Small intestine (tissue), 7 donors: ENCODE data around the gene HS6ST3. TPM values are rescaled to one million over a fixed set of nuclear protein-coding genes. Genes with fewer than 3 reads are reported as not detected.

Experiments used
- DNase-seq, 2 donors: peaks; one replicate each; pipeline versions ENCODE4 v3.0.0 to v3.0.0-alpha.2; 2013
- FAIRE-seq: peaks from 2 replicates; lab custom pipeline; 2012; peaks lifted over from hg19 to GRCh38; lab: Jason Lieb, UNC
- H3K27ac ChIP-seq, 3 donors: one replicate each; pipeline ENCODE4 v1.5.1; 2013; ENCODE audit warnings: low read length in 2 of 3, mild to moderate bottlenecking in 2 of 3, control low read depth in 1 of 3, inconsistent platforms in 1 of 3, low read depth in 1 of 3, moderate library complexity in 1 of 3
- H3K27me3 ChIP-seq, 3 donors: one replicate each; pipeline ENCODE4 v1.6.1; 2013; ENCODE audit warnings: low read length in 3 of 3, inconsistent platforms in 1 of 3; ENCODE audit not compliant: control insufficient read depth in 3 of 3, insufficient read depth in 3 of 3
- H3K36me3 ChIP-seq, 3 donors: one replicate each; pipeline ENCODE4 v1.6.1; 2013; ENCODE audit warnings: low read length in 3 of 3, inconsistent platforms in 1 of 3, low read depth in 1 of 3, mild to moderate bottlenecking in 1 of 3, moderate library complexity in 1 of 3; ENCODE audit not compliant: control insufficient read depth in 3 of 3, insufficient read depth in 2 of 3
- H3K4me1 ChIP-seq, 3 donors: one replicate each; pipeline ENCODE4 v1.6.1; 2013; ENCODE audit warnings: low read length in 2 of 3, inconsistent platforms in 1 of 3, low read depth in 1 of 3, mild to moderate bottlenecking in 1 of 3, moderate library complexity in 1 of 3; ENCODE audit not compliant: control insufficient read depth in 3 of 3, insufficient read depth in 2 of 3
- H3K4me3 ChIP-seq, 3 donors: one replicate each; pipeline ENCODE4 v1.5.1; 2013; ENCODE audit warnings: low read length in 3 of 3, control low read depth in 1 of 3, inconsistent platforms in 1 of 3, low read depth in 1 of 3, mild to moderate bottlenecking in 1 of 3, moderate library complexity in 1 of 3
- H3K9me3 ChIP-seq, 2 donors: one replicate each; pipeline ENCODE4 v1.6.1; 2013; ENCODE audit warnings: low read depth in 1 of 2, low read length in 1 of 2; ENCODE audit not compliant: control insufficient read depth in 2 of 2, insufficient read depth in 1 of 2
- WGBS, 3 donors: extraction: QIAGEN DNeasy Blood & Tissue Kit; methylation state at CpG; one replicate each; pipeline ENCODE4 v1.1.7; 2013; 5-methylcytosine and 5-hydroxymethylcytosine counted together
- polyA plus RNA-seq, 4 donors: library from polyadenylated mRNA; stranded (reverse) in 3 of 4; unstranded in 1 of 4; fragments of 200-250 nt in 3 of 4; fragments of 120-200 nt in 1 of 4; gene quantifications; one replicate each; pipeline versions ENCODE4 v1.2.1 to v1.2.3, GENCODE V29; 2013
- donor health status: healthy with polysubstance abuse.
- donor health status: control.
- donor health status: control.
- donor health status: Bipolar disorder and iron deficiency.
- donor health status: healthy.

Gene HS6ST3
- polyA plus RNA-seq, 4 donors, result under 0.01 to 0.86 (median 0.54) TPM; not detected in 1

GRCh38 chr13:96783057-96783456 lies 693.1 kb downstream of the HS6ST3 start:
- no peak overlapping the region for H3K27ac ChIP-seq
- FAIRE-seq (no peak), DNase-seq (no peak)
- no peaks in the 10 kb centered on the region for H3K4me1 ChIP-seq
- no peak overlapping the region for H3K4me3 ChIP-seq
- WGBS, 3 donors, result 90% methylated on average over 2 of the region's 2 CpGs
- no peaks in the 10 kb centered on the region for H3K36me3 ChIP-seq
- no peaks in the 10 kb centered on the region for H3K27me3 ChIP-seq
- no peaks in the 10 kb centered on the region for H3K9me3 ChIP-seq

- H3K36me3 ChIP-seq, result no peaks in the 10 kb centered on the region
- DNase-seq (no peak), FAIRE-seq (no peak)
- no peaks in the 10 kb centered on the region for H3K4me1 ChIP-seq
- 74 to 80% (median 75%) methylated on average over 3 of the region's 3 CpGs for WGBS, 3 donors
- no peaks in the 10 kb centered on the region for H3K27me3 ChIP-seq
- H3K9me3 ChIP-seq, result no peaks in the 10 kb centered on the region
- no peak overlapping the region for H3K27ac ChIP-seq
- H3K4me3 ChIP-seq, result no peak overlapping the region
Measured at GRCh38 chr13:96783511-96783910, 693.6 kb downstream of the HS6ST3 start.

- no peak overlapping the region for H3K27ac ChIP-seq
- H3K4me1 ChIP-seq, result no peaks in the 10 kb centered on the region
- H3K4me3 ChIP-seq, result no peak overlapping the region
- 92 to 95% (median 93%) methylated on average over 3 of the region's 3 CpGs for WGBS, 3 donors
- H3K27me3 ChIP-seq, result no peaks in the 10 kb centered on the region
- H3K36me3 ChIP-seq, result no peaks in the 10 kb centered on the region
- DNase-seq, result no peak
- H3K9me3 ChIP-seq, result no peaks in the 10 kb centered on the region
- FAIRE-seq, result no peak
Measured at GRCh38 chr13:96785986-96786385, 696.1 kb downstream of the HS6ST3 start.

GRCh38 chr13:96792188-96792587 lies 702.3 kb downstream of the HS6ST3 start:
- Histone ChIP-seq H3K9me3 (no peaks in the 10 kb centered on the region), H3K4me1 (peaks cover 0 to 5% (median 0%) of the 10 kb centered on the region in 3 donors), H3K4me3 (no peak overlapping the region), H3K27ac (no peak overlapping the region), H3K27me3 (no peaks in the 10 kb centered on the region), H3K36me3 (no peaks in the 10 kb centered on the region)
- DNase-seq (no peak), FAIRE-seq (no peak)
- WGBS, 3 donors, result 72 to 80% (median 74%) methylated on average over 3 of the region's 3 CpGs

- no peak overlapping the region for H3K27ac ChIP-seq
- no peak overlapping the region for H3K4me3 ChIP-seq
- H3K4me1 ChIP-seq, result peaks cover 0 to 5% (median 0%) of the 10 kb centered on the region in 3 donors
- no peaks in the 10 kb centered on the region for H3K27me3 ChIP-seq
- DNase-seq (peak in 1 of 2 donors; percentile 74), FAIRE-seq (no peak)
- 19 to 64% (median 37%) methylated on average over 8 of the region's 8 CpGs for WGBS, 3 donors
- H3K9me3 ChIP-seq, result no peaks in the 10 kb centered on the region
- H3K36me3 ChIP-seq, result no peaks in the 10 kb centered on the region
Measured at GRCh38 chr13:96792736-96793403, 703.0 kb downstream of the HS6ST3 start.

GRCh38 chr13:96793404-96793755 lies 703.5 kb downstream of the HS6ST3 start:
- FAIRE-seq, result no peak
- 59 to 65% (median 60%) methylated on average over 4 of the region's 4 CpGs for WGBS, 3 donors
- no peak for DNase-seq
- Histone ChIP-seq H3K36me3 (no peaks in the 10 kb centered on the region), H3K9me3 (no peaks in the 10 kb centered on the region), H3K4me1 (peaks cover 0 to 5% (median 0%) of the 10 kb centered on the region in 3 donors), H3K4me3 (no peak overlapping the region), H3K27ac (no peak overlapping the region), H3K27me3 (no peaks in the 10 kb centered on the region)

GRCh38 chr13:96794669-96795068 lies 704.8 kb downstream of the HS6ST3 start:
- DNase-seq (no peak), FAIRE-seq (no peak)
- Histone ChIP-seq H3K27me3 (no peaks in the 10 kb centered on the region), H3K4me3 (no peak overlapping the region), H3K36me3 (no peaks in the 10 kb centered on the region), H3K4me1 (peaks cover 0 to 5% (median 0%) of the 10 kb centered on the region in 3 donors), H3K9me3 (no peaks in the 10 kb centered on the region), H3K27ac (no peak overlapping the region)

- no peak for FAIRE-seq
- H3K27me3 ChIP-seq, result no peaks in the 10 kb centered on the region
- WGBS, 3 donors, result 81 to 88% (median 86%) methylated on average over 2 of the region's 2 CpGs
Measured at GRCh38 chr13:96795670-96796069, 705.8 kb downstream of the HS6ST3 start.

More at GRCh38 chr13:96795670-96796069, 705.8 kb downstream of the HS6ST3 start:
- no peak for DNase-seq
- Histone ChIP-seq H3K36me3 (no peaks in the 10 kb centered on the region), H3K4me3 (no peak overlapping the region), H3K4me1 (peaks cover 0 to 5% (median 0%) of the 10 kb centered on the region in 3 donors), H3K9me3 (no peaks in the 10 kb centered on the region), H3K27ac (no peak overlapping the region)
